Neural crest cell (in vitro differentiated cells): Measurements from ENCODE around the gene GSX1. TPM values are rescaled to one million over a fixed set of nuclear protein-coding genes. Genes with fewer than 3 reads are reported as not detected.
A peak's percentile ranks its signal among the peaks of the same experiment; 100 is the strongest.

Experiments used
- DNase-seq: peaks from one replicate; pipeline ENCODE4 v3.0.0; 2021; ENCODE audit warnings: low read depth, mixed read lengths, low spot score
- H3K27ac Mint-ChIP-seq: one replicate; pipeline ENCODE4 v1.8.0; 2021; ENCODE audit warnings: mild to moderate bottlenecking, mixed read lengths; ENCODE audit not compliant: unreplicated experiment
- H3K27me3 Mint-ChIP-seq: 2 replicates; pipeline ENCODE4 v1.8.0; 2021; ENCODE audit warnings: low read depth, mild to moderate bottlenecking, mixed read lengths
- H3K36me3 Mint-ChIP-seq: 2 replicates; pipeline ENCODE4 v1.8.0; 2021; ENCODE audit warnings: low read depth, mild to moderate bottlenecking, mixed read lengths
- H3K4me1 Mint-ChIP-seq: 2 replicates; pipeline ENCODE4 v1.8.0; 2021; ENCODE audit warnings: mixed read lengths
- H3K4me3 Mint-ChIP-seq: one replicate; pipeline ENCODE4 v1.8.0; 2021; ENCODE audit warnings: mild to moderate bottlenecking, mixed read lengths
- H3K9me3 Mint-ChIP-seq: 2 replicates; pipeline ENCODE4 v1.8.0; 2021; ENCODE audit warnings: mixed read lengths
- CTCF ChIP-seq: fragments of 200-600 bp; sonication (generic); conservative IDR thresholded peaks from 2 replicates; pipeline ENCODE4 v1.5.0; 2021; ENCODE audit warnings: antibody characterized with exemption, mild to moderate bottlenecking
- total RNA-seq: library from RNA; stranded (reverse); gene quantifications from 2 replicates; pipeline ENCODE4 v1.2.1, GENCODE V29; 2021

The GSX1 gene
- total RNA-seq, 1 donor from 2014 or later: 11.4 TPM

GRCh38 chr13:27770809-27771208, 21.5 kb upstream of the GSX1 start:
- no peak overlapping the region for H3K27ac Mint-ChIP-seq
- no peak overlapping the region for H3K4me3 Mint-ChIP-seq
- H3K4me1 Mint-ChIP-seq: peaks cover 5% of the 10 kb centered on the region
- DNase-seq: no peak
- TF ChIP-seq CTCF: peak; percentile 57
- peaks cover 23% of the 10 kb centered on the region for H3K27me3 Mint-ChIP-seq
- H3K9me3 Mint-ChIP-seq: no peaks in the 10 kb centered on the region
- no peaks in the 10 kb centered on the region for H3K36me3 Mint-ChIP-seq

GRCh38 chr13:27772651-27773425, 19.4 kb upstream of the GSX1 start:
- TF ChIP-seq CTCF: no peak
- Mint-ChIP-seq H3K27me3 (peaks cover 33% of the 10 kb centered on the region), H3K4me3 (no peak overlapping the region), H3K4me1 (peaks cover 23% of the 10 kb centered on the region), H3K27ac (no peak overlapping the region), H3K36me3 (no peaks in the 10 kb centered on the region), H3K9me3 (no peaks in the 10 kb centered on the region)
- DNase-seq: no peak

DNA sequence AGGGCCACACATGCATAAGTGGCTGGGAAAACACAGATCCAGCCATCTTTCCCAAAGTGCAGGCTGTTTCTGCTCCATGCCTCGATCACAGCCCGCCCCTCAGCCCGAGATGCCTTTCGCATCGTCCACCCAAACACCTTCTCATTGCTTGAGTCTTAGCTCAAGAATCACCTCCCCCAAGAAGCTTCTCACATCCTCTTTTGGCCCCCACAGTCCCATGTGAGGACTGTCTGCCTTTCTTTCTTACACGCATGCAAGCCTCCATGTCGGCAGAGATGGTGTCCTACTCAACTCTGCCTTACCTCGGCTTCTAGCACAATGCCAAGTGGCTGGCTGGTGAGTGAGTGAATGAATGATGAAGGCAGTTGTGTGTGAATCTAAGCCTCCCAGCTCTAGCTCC, 18.1 kb upstream of the GSX1 start:
- TF ChIP-seq CTCF: no peak
- Mint-ChIP-seq H3K4me1 (peaks cover 29% of the 10 kb centered on the region), H3K4me3 (no peak overlapping the region), H3K27me3 (peaks cover 35% of the 10 kb centered on the region), H3K36me3 (no peaks in the 10 kb centered on the region), H3K9me3 (no peaks in the 10 kb centered on the region), H3K27ac (no peak overlapping the region)
- no peak for DNase-seq

- no peak overlapping the region for H3K4me3 Mint-ChIP-seq
- peaks cover 30% of the 10 kb centered on the region for H3K27me3 Mint-ChIP-seq
- no peaks in the 10 kb centered on the region for H3K36me3 Mint-ChIP-seq
- no peak overlapping the region for H3K27ac Mint-ChIP-seq
- DNase-seq: no peak
- no peaks in the 10 kb centered on the region for H3K9me3 Mint-ChIP-seq
- H3K4me1 Mint-ChIP-seq: peaks cover 29% of the 10 kb centered on the region
- no peak for TF ChIP-seq CTCF
These were observed 17.6 kb upstream of the GSX1 start for GRCh38 chr13:27774651-27775050.

GRCh38 chr13:27775943-27776342, 16.3 kb upstream of the GSX1 start:
- TF ChIP-seq CTCF: no peak
- Mint-ChIP-seq H3K4me3 (no peak overlapping the region), H3K36me3 (no peaks in the 10 kb centered on the region), H3K9me3 (no peaks in the 10 kb centered on the region), H3K4me1 (peaks cover 29% of the 10 kb centered on the region), H3K27ac (peak overlapping the region; percentile 65), H3K27me3 (peaks cover 32% of the 10 kb centered on the region)
- DNase-seq: peak; percentile 26
